K562 (cell line): ENCODE results near the gene USHBP1. TPM values are rescaled to one million over a fixed set of nuclear protein-coding genes. Genes with fewer than 3 reads are reported as not detected.

Source experiments
- ESRRA ChIP-seq: fragments of 450-650 bp; IDR thresholded peaks from 2 replicates; pipeline ENCODE4 v1.6.1; 2014; ENCODE audit warnings: low read depth, mild to moderate bottlenecking, moderate library complexity, borderline replicate concordance
- JUNB ChIP-seq: fragments of 450-650 bp; formaldehyde crosslinking; conservative IDR thresholded peaks from 2 replicates; pipeline ENCODE4 v1.4.0; 2020; ENCODE audit warnings: mild to moderate bottlenecking
- KDM1A ChIP-seq, 2 experiments: fragments of 450-650 bp; IDR thresholded peaks; 2 replicates each; pipeline ENCODE4 v1.6.1; 2016; ENCODE audit warnings: mild to moderate bottlenecking in 2 of 2
- MECOM ChIP-seq: fragments of 250-450 bp; sonication (Bioruptor Pico); IDR thresholded peaks from 2 replicates; pipeline ENCODE4 v1.8.0; 2022; ENCODE audit warnings: inconsistent platforms
- RAD21 ChIP-seq, 2 experiments: fragments of 250-450 bp in 1 of 2; fragments of 450-650 bp in 1 of 2; sonication (Bioruptor Pico) in 1 of 2; formaldehyde crosslinking in 1 of 2; IDR thresholded peaks in 1 of 2; conservative IDR thresholded peaks in 1 of 2; 2 replicates each; pipeline versions ENCODE4 v1.4.0 to v1.8.0; 2020 to 2022; ENCODE audit warnings: mild to moderate bottlenecking in 2 of 2, moderate library complexity in 1 of 2
- SAFB ChIP-seq: fragments of 200-400 bp; formaldehyde crosslinking; IDR thresholded peaks from 2 replicates; pipeline ENCODE4 v1.6.1; 2017; ENCODE audit warnings: low read depth, low read length, borderline replicate concordance
- SNIP1 ChIP-seq: fragments of 450-650 bp; IDR thresholded peaks from 2 replicates; pipeline ENCODE4 v1.7.1; 2017; ENCODE audit warnings: low read depth, mild to moderate bottlenecking
- TGIF2 ChIP-seq: sonication (generic); formaldehyde crosslinking; IDR thresholded peaks from 2 replicates; pipeline ENCODE4 v1.8.1; 2022; ENCODE audit warnings: mild to moderate bottlenecking, missing genetic modification reagents, moderate library complexity
- polyA plus RNA-seq, 8 experiments: library from polyadenylated mRNA; depleted of rRNA in 4 of 8; stranded (reverse) in 5 of 8; unstranded in 3 of 8; fragments of >200 nt; fragmentation: Nextera tagmentation in 2 of 8; fragmentation: Illumina TruSeq in 1 of 8; extraction: Ambion mirVana in 2 of 8; extraction: Trizol in 1 of 8; gene quantifications; 2 replicates each; pipeline versions ENCODE4 v1.2.1 to v1.2.3, GENCODE V29; 2011 to 2014; ENCODE audit warnings: inconsistent platforms in 1 of 8, missing spikeins in 1 of 8
- total RNA-seq, 7 experiments: library from RNA; depleted of rRNA in 6 of 7; stranded (reverse); fragments of >200 nt in 6 of 7; fragmentation: Illumina TruSeq in 2 of 7; extraction: Trizol in 2 of 7; gene quantifications; 2 replicates each; pipeline versions ENCODE4 v1.2.1 to v1.2.3, GENCODE V29; 2011 to 2021; ENCODE audit warnings: low replicate concordance in 1 of 7
- TF ChIP-seq, protein P1 (sequence below): fragments of 450-650 bp; IDR thresholded peaks from 2 replicates; pipeline ENCODE4 v1.6.1; 2016
- TF ChIP-seq, protein P2 (sequence below): fragments of 250-450 bp; sonication (Bioruptor Pico); IDR thresholded peaks from 2 replicates; pipeline ENCODE4 v1.8.0; 2021; ENCODE audit warnings: borderline replicate concordance, mild to moderate bottlenecking, moderate library complexity; ENCODE audit not compliant: poor library complexity, severe bottlenecking
- TF ChIP-seq, protein P3 (sequence below): fragments of 250-450 bp; sonication (Bioruptor Pico); IDR thresholded peaks from 2 replicates; pipeline ENCODE4 v1.9.0; 2021; ENCODE audit warnings: mild to moderate bottlenecking, inconsistent platforms
- TF ChIP-seq, protein P4 (sequence below), 2 experiments: IDR thresholded peaks in 1 of 2; conservative IDR thresholded peaks in 1 of 2; 2 replicates each; pipeline ENCODE4 v1.6.1; 2016; ENCODE audit warnings: low read depth in 2 of 2, mild to moderate bottlenecking in 1 of 2, missing compliant biosample characterization in 1 of 2, missing genetic modification characterization in 1 of 2, moderate library complexity in 1 of 2

The USHBP1 gene
- total and polyA plus RNA-seq, 9 of the 15 experiments (the other 6 are each of a cell fraction or from before 2014, with no cell fraction given), result 0.03 to 0.10 (median 0.05) TPM; not detected in 5

DNA sequence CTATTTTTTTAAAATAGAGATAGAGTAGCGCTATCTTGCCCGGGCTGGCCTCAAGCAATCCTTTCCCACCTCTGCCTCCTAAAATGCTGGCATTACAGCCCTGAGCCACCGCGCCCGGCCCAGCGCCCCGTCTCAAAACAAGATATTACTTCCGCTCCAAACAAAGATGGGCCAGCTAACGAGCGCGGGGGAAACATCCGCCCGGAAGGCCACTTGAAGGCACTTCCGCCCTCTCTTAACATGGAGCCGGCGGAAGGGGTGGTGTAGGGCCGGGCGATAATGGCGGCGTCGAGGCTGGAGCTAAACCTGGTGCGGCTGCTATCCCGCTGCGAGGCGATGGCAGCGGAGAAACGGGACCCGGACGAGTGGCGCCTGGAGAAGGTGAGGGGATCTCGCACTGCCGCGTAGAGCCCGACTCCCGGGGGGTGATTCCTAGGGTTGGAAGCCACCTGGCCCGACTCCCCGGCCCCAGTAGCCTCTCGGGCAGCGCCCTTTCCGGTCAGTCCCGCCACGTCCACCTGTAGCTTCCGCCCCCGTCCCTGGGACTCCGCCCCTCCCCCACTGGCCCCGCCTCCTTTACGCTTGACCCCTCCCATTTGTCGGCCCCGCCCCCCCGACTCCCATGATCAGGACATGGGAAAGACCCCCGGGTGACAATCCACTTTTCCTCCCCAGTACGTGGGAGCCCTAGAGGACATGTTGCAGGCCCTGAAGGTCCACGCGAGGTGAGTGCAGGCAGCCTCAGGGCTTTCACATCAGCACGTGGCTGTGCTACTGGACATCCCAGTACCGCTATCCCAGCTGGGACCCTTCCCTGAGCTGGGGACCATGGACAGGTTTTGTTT, 49.2 kb downstream of the USHBP1 start, which contains the start of gene USE1 (continued):
- TF ChIP-seq, protein P1, sequence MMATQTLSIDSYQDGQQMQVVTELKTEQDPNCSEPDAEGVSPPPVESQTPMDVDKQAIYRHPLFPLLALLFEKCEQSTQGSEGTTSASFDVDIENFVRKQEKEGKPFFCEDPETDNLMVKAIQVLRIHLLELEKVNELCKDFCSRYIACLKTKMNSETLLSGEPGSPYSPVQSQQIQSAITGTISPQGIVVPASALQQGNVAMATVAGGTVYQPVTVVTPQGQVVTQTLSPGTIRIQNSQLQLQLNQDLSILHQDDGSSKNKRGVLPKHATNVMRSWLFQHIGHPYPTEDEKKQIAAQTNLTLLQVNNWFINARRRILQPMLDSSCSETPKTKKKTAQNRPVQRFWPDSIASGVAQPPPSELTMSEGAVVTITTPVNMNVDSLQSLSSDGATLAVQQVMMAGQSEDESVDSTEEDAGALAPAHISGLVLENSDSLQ, result peak; percentile 46
- TF ChIP-seq, protein P2, sequence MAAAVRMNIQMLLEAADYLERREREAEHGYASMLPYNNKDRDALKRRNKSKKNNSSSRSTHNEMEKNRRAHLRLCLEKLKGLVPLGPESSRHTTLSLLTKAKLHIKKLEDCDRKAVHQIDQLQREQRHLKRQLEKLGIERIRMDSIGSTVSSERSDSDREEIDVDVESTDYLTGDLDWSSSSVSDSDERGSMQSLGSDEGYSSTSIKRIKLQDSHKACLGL (CRISPR knock-in tag), result peak; percentile 34
- TF ChIP-seq SNIP1 (no peak), SAFB (no peak), JUNB (no peak), MECOM (CRISPR knock-in tag) (no peak), ESRRA (peak; percentile 67), TGIF2 (no peak), RAD21 (CRISPR knock-in tag; conservative IDR thresholded peaks at IDR 0.05 in 1 of 2, IDR thresholded peaks at IDR 0.05 in 1 of 2) (no peak; a peak in 1 of 4 replicates), KDM1A (IDR thresholded peaks at IDR 0.05) (no peak)
- TF ChIP-seq, protein P3, sequence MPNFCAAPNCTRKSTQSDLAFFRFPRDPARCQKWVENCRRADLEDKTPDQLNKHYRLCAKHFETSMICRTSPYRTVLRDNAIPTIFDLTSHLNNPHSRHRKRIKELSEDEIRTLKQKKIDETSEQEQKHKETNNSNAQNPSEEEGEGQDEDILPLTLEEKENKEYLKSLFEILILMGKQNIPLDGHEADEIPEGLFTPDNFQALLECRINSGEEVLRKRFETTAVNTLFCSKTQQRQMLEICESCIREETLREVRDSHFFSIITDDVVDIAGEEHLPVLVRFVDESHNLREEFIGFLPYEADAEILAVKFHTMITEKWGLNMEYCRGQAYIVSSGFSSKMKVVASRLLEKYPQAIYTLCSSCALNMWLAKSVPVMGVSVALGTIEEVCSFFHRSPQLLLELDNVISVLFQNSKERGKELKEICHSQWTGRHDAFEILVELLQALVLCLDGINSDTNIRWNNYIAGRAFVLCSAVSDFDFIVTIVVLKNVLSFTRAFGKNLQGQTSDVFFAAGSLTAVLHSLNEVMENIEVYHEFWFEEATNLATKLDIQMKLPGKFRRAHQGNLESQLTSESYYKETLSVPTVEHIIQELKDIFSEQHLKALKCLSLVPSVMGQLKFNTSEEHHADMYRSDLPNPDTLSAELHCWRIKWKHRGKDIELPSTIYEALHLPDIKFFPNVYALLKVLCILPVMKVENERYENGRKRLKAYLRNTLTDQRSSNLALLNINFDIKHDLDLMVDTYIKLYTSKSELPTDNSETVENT (CRISPR knock-in tag), result peak; percentile 89
- TF ChIP-seq, protein P4, sequence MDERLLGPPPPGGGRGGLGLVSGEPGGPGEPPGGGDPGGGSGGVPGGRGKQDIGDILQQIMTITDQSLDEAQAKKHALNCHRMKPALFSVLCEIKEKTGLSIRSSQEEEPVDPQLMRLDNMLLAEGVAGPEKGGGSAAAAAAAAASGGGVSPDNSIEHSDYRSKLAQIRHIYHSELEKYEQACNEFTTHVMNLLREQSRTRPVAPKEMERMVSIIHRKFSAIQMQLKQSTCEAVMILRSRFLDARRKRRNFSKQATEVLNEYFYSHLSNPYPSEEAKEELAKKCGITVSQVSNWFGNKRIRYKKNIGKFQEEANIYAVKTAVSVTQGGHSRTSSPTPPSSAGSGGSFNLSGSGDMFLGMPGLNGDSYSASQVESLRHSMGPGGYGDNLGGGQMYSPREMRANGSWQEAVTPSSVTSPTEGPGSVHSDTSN (CRISPR knock-in tag; IDR thresholded peaks at IDR 0.05; ENCODE audit: low read depth), result no peak
- TF ChIP-seq, protein P4 (tag; conservative IDR thresholded peaks at IDR 0.05; ENCODE audit: low read depth), result no peak
